ENCODE results near the gene JKAMP.

JKAMP gene

GRCh38 chr14:59543873-59544272 lies 59.6 kb downstream of the JKAMP start:
- DNase-seq, result no peak

DNA sequence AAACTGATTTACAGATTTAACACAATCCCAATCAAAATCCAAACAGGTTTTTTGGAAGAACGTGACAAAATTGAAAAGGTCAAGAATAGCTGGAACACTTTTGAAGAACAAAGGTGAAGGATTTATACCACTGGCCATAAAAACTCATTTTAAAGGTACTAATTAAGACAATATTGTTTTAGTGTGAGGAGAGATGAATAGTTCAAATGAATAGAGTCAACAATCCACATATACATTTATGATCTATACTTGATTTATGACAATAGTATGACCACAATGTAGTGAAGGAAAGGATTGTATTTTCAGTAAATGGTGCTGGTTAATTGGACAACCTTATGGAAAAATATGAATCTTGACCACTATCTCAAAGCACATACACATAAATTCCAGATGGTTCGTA lies 63.0 kb downstream of the JKAMP start:
- DNase-seq, result no peak
